ENCODE measurements around the gene DNALI1. TPM values are rescaled to one million over a fixed set of nuclear protein-coding genes. Genes with fewer than 3 reads are reported as not detected.
"Not testable (repeated sequence)": the region's sequence is repeated elsewhere in the genome, so short reads cannot be mapped to it uniquely, and the experiment has no call there.

DNALI1 gene
- total RNA-seq, 2 donors from 2014 or later = 6.2 to 6.3 TPM

- DNase-seq (no peak), ATAC-seq (no peak)
- intact Hi-C loops (cut with DNase I) = no loop called here
These were observed 7.4 kb upstream of the DNALI1 start for GRCh38 chr1:37549341-37549740.

- ATAC-seq (no peak), DNase-seq (no peak)
- intact Hi-C loops (cut with DNase I) = no loop called here
These were observed 3.2 kb upstream of the DNALI1 start for GRCh38 chr1:37553598-37553926.

GRCh38 chr1:37553927-37554808 lies 2.6 kb upstream of the DNALI1 start, which contains the start of gene SNIP1:
SNIP1 (minus strand) TSS chr1:37554293; CDS start chr1:37554229, 64 bp downstream.
- ATAC-seq (peak; percentile 93 to 96), DNase-seq (peak; percentile 92)
- intact Hi-C loops (cut with DNase I) = no loop called here

- DNase-seq = no peak
- intact Hi-C loops (cut with DNase I) = no loop called here
- ATAC-seq = no peak
These were observed 662 bp downstream of the DNALI1 start for GRCh38 chr1:37557402-37557801.

GRCh38 chr1:37558411-37558810 lies 1.7 kb downstream of the DNALI1 start:
- DNase-seq (no peak), ATAC-seq (no peak)
- intact Hi-C loops (cut with DNase I) = no loop called here

GRCh38 chr1:37559080-37559479 lies 2.3 kb downstream of the DNALI1 start:
- ATAC-seq = no peak
- no peak for DNase-seq
- intact Hi-C loops (cut with DNase I) = no loop called here

- ATAC-seq; intact Hi-C loops (cut with DNase I); DNase-seq: not testable (repeated sequence)
These were observed 3.2 kb downstream of the DNALI1 start for GRCh38 chr1:37559957-37560379.

GRCh38 chr1:37560401-37561132 lies 3.8 kb downstream of the DNALI1 start:
- DNase-seq = no peak
- intact Hi-C loops (cut with DNase I) = no loop called here
- ATAC-seq = no peak

GRCh38 chr1:37561133-37562132 lies 4.7 kb downstream of the DNALI1 start:
- ATAC-seq = peak in 1 of 2 donors; percentile 28
- no peak for DNase-seq
- intact Hi-C loops (cut with DNase I) = no loop called here

- no peak for DNase-seq
- ATAC-seq = no peak
- intact Hi-C loops (cut with DNase I) = no loop called here
These were observed 6.2 kb downstream of the DNALI1 start for GRCh38 chr1:37562984-37563383.

GRCh38 chr1:37564892-37565291 lies 8.2 kb downstream of the DNALI1 start:
- intact Hi-C loops (cut with DNase I) = no loop called here
- DNase-seq = no peak
- ATAC-seq = no peak

- no peak for ATAC-seq
- intact Hi-C loops (cut with DNase I) = no loop called here
These were observed 10.3 kb downstream of the DNALI1 start for GRCh38 chr1:37567023-37567422.

GRCh38 chr1:37570528-37571334 lies 14.0 kb downstream of the DNALI1 start:
- intact Hi-C loops (cut with DNase I) = no loop called here
- DNase-seq = no peak
- no peak for ATAC-seq

More at GRCh38 chr1:37567023-37567422, 10.3 kb downstream of the DNALI1 start:
- no peak for DNase-seq

GRCh38 chr1:37574834-37575480 lies 18.2 kb downstream of the DNALI1 start:
- DNase-seq (no peak), ATAC-seq (no peak)
- intact Hi-C loops (cut with DNase I) = no loop called here

- no peak for ATAC-seq
- intact Hi-C loops (cut with DNase I) = no loop called here
- no peak for DNase-seq
These were observed 19.0 kb downstream of the DNALI1 start for GRCh38 chr1:37575692-37576091.

- ATAC-seq; intact Hi-C loops (cut with DNase I): not testable (repeated sequence)
These were observed 27.8 kb downstream of the DNALI1 start for GRCh38 chr1:37584544-37584943.

GRCh38 chr1:37588939-37589338 lies 32.2 kb downstream of the DNALI1 start:
- ATAC-seq (no peak), DNase-seq (no peak)
- intact Hi-C loops (cut with DNase I) = no loop called here

More at GRCh38 chr1:37584544-37584943, 27.8 kb downstream of the DNALI1 start:
- DNase-seq = not testable (repeated sequence)

- intact Hi-C loops (cut with DNase I) = no loop called here
These were observed 37.0 kb downstream of the DNALI1 start for GRCh38 chr1:37593726-37594125.

More at GRCh38 chr1:37593726-37594125, 37.0 kb downstream of the DNALI1 start:
- DNase-seq (no peak), ATAC-seq (no peak)

Data from left cardiac atrium (tissue), 4 donors.